Calu3 (cell line): Measurements from ENCODE around the gene CHRNA4. TPM values are rescaled to one million over a fixed set of nuclear protein-coding genes. Genes with fewer than 3 reads are reported as not detected.

Experiments
- BruUV-seq: library from RNA; stranded (reverse); fragments of 400-500 nt; replicated peaks from 2 replicates; lab custom pipeline; 2021; lab: Mats Ljungman, UMichigan
- CTCF ChIA-PET: fragments of 300-600 bp; sonication (Branson Sonifier 250); formaldehyde crosslinking; loops from one replicate; lab custom pipeline; 2022; ENCODE audit warnings: antibody characterized with exemption; lab: Charles Lee
- DNase-seq: peaks from one replicate; pipeline ENCODE4 v3.0.0; 2022
- H3K27ac Mint-ChIP-seq: one replicate; pipeline ENCODE4 v1.8.0; 2022; ENCODE audit warnings: mixed read lengths; ENCODE audit not compliant: unreplicated experiment
- H3K27me3 Mint-ChIP-seq: one replicate; pipeline ENCODE4 v1.8.0; 2022; ENCODE audit warnings: mixed read lengths; ENCODE audit not compliant: unreplicated experiment
- H3K36me3 Mint-ChIP-seq: one replicate; pipeline ENCODE4 v1.8.0; 2022; ENCODE audit warnings: mild to moderate bottlenecking, moderate library complexity, mixed read lengths; ENCODE audit not compliant: insufficient read depth, unreplicated experiment
- H3K4me1 Mint-ChIP-seq: one replicate; pipeline ENCODE4 v1.8.0; 2022; ENCODE audit warnings: mild to moderate bottlenecking, low read depth, mixed read lengths; ENCODE audit not compliant: unreplicated experiment
- H3K4me3 Mint-ChIP-seq: one replicate; pipeline ENCODE4 v1.8.0; 2022; ENCODE audit warnings: mild to moderate bottlenecking, low read depth, moderate library complexity, mixed read lengths; ENCODE audit not compliant: unreplicated experiment
- H3K9me3 Mint-ChIP-seq: one replicate; pipeline ENCODE4 v1.8.0; 2022; ENCODE audit warnings: low read depth, mixed read lengths; ENCODE audit not compliant: unreplicated experiment
- intact Hi-C: fragments of 100-400 bp; cut with micrococcal nuclease; formaldehyde crosslinking; loops from one replicate; pipeline ENCODE4 v1.10.0; 2022; ENCODE audit not compliant: unreplicated experiment
- total RNA-seq: library from RNA; stranded (reverse); gene quantifications from 2 replicates; pipeline ENCODE4 v1.2.3, GENCODE V29; 2022
- TF ChIP-seq, protein P1 (sequence below): fragments of 200-600 bp; IDR thresholded peaks from one replicate; pipeline ENCODE4 v1.8.0; 2022; ENCODE audit warnings: antibody characterized with exemption; ENCODE audit not compliant: unreplicated experiment

CHRNA4 gene
- total RNA-seq, 1 experiment from 2014 or later = not detected

DNA sequence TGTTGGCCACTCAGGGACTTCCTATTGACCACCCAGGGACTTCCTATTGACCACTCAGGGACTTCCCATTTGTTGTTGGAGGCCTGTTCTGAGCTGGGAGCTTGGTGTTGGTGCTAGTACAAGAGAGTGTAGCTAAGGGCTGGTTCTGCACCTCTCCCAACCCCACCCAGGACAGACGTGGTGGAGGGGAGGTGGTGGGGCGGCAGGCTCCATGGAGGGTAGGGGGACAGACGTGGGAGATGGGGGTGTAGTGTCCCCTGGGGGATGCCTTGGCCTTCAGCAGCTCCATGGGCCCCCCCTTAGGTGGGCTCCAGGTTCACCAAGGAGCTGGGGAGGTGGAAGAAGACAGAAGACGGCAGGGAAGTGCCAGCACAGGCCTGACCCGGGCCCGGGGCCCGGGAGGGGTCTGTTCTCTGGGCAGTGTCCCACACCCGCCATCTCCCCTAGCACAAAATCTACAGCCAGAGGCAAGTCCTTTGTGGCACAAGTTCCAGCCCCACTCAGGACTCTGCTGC, 33.9 kb downstream of the CHRNA4 start:
- H3K4me3 Mint-ChIP-seq = no peak overlapping the region
- H3K36me3 Mint-ChIP-seq = no peaks in the 10 kb centered on the region
- DNase-seq = no peak
- TF ChIP-seq, protein P1, sequence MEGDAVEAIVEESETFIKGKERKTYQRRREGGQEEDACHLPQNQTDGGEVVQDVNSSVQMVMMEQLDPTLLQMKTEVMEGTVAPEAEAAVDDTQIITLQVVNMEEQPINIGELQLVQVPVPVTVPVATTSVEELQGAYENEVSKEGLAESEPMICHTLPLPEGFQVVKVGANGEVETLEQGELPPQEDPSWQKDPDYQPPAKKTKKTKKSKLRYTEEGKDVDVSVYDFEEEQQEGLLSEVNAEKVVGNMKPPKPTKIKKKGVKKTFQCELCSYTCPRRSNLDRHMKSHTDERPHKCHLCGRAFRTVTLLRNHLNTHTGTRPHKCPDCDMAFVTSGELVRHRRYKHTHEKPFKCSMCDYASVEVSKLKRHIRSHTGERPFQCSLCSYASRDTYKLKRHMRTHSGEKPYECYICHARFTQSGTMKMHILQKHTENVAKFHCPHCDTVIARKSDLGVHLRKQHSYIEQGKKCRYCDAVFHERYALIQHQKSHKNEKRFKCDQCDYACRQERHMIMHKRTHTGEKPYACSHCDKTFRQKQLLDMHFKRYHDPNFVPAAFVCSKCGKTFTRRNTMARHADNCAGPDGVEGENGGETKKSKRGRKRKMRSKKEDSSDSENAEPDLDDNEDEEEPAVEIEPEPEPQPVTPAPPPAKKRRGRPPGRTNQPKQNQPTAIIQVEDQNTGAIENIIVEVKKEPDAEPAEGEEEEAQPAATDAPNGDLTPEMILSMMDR = no peak
- intact Hi-C loops = no loop called here
- H3K4me1 Mint-ChIP-seq = no peaks in the 10 kb centered on the region
- H3K27ac Mint-ChIP-seq = no peak overlapping the region
- CTCF ChIA-PET = no interaction called here
- H3K9me3 Mint-ChIP-seq = peaks cover 3% of the 10 kb centered on the region
- BruUV-seq = no TSS peak
- H3K27me3 Mint-ChIP-seq = peaks cover 86% of the 10 kb centered on the region

DNA sequence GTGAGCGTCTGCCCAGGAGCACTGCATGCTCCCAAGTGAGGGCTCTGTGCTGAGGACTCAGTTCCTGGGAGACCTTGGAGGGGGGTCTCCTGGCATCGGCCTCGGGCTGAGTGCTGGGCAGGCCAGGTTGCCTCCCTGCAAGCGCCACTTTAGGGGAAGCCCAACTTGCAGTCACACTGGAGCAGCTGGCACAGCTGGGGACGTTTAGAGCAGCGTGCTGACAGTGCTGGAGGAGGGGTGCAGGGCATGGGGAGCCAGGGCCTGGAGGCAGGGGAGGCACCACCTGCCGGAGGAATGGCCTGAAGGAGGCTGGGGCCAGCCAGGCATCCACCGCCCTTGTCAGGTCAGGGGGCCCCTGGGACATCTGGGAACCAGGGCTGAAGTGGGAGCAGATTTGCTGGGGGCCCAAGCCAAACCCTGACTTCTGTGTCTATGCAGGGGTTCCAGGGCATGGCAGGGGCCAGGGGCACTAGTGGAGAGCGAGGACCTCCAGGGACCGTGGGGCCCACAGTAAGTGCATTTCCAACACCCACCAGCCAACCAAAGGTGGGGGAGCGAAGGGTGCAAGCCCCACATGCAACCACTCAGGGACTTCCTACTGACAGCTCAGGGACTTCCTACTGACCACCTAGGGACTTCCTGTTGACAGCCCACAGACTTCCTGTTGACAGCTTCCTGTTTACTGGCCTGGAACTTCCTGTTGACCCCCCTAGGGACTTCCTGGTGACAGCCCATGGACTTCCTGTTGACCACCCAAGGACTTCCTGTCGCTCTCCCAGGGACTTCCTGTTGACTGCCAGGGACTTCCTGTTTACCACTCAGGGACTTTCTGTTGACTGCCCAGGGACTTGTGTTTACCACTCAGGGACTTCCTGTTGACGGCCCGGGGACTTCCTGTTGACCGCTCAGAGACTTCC, 34.6 kb downstream of the CHRNA4 start:
- no TSS peak for BruUV-seq
- Mint-ChIP-seq H3K27me3 (peaks cover 86% of the 10 kb centered on the region), H3K27ac (no peak overlapping the region), H3K4me3 (no peak overlapping the region), H3K9me3 (no peaks in the 10 kb centered on the region), H3K36me3 (no peaks in the 10 kb centered on the region), H3K4me1 (no peaks in the 10 kb centered on the region)
- CTCF ChIA-PET = no interaction called here
- intact Hi-C loops = no loop called here
- TF ChIP-seq, protein P1 = no peak
- no peak for DNase-seq

DNA sequence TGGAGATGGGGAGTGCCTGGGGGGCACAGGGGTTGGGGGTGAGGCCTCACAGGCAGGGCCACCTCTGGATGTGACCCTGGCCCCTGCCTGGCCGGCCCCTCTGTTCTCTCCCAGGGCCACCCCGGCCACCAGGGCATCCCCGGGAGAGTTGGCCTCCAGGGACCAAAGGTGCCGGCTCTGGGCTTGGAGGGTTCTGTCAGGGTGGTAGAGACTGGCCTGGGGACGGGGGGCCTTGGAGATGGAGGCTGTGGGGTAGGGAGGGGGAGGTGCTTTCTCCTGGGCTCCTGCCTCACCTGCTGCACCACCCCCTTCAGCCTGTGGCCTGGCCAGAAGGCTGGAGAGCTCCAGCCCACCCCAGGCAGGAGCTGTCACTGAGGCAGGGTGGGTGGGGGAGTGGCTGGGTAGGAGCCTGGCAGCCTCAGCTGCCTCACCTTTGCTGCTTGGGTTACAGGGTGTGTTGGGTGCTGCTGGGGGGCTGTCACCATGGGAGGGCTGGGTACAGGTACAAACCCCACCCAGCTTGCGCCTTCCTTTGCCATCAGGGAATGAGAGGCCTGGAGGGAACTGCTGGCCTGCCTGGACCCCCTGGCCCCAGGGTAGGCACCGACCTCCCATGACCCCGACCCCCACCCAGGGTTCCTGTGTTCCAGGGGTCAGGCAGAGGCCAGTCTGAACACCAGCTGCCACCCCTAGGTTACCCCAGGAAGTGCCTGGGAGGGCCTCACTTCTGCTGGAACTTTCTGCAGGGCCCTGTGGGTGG, 35.4 kb downstream of the CHRNA4 start:
- CTCF ChIA-PET = interaction anchor here (0.6 kb wide), 1 partner anchor 369 kb away, joined by 3 read pairs; no protein-coding TSS in a partner anchor

DNA sequence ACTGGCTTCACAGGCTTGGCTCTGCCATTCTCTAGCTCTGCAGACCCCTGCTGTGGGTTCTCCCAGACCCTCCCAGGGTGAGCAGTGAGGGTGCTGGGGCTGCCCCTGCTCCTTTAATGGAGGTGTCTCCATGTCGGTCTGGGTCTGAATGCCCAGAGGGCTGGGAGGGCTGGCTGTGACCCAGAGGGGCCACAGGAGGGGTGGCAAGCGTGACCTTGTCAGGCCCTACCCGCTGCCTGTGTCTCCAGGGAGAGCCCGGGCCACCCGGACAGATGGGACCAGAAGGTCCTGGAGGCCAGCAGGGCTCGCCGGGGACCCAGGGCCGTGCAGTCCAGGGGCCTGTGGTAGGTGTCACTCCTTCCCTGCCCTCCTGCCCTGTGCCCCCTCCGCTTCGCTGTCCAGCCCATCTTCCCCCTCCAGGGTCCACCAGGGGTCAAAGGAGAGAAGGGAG, 36.1 kb downstream of the CHRNA4 start:
- CTCF ChIA-PET = interaction anchor here (0.6 kb wide), 1 partner anchor 368 kb away, joined by 3 read pairs; no protein-coding TSS in a partner anchor
- Mint-ChIP-seq H3K36me3 (peaks cover 4% of the 10 kb centered on the region), H3K9me3 (no peaks in the 10 kb centered on the region), H3K27me3 (peaks cover 86% of the 10 kb centered on the region), H3K27ac (no peak overlapping the region), H3K4me1 (no peaks in the 10 kb centered on the region), H3K4me3 (no peak overlapping the region)
- BruUV-seq = no TSS peak
- TF ChIP-seq, protein P1 = no peak
- intact Hi-C loops = no loop called here
- DNase-seq = no peak

More for the DNA sequence above, 35.4 kb downstream of the CHRNA4 start:
- peaks cover 4% of the 10 kb centered on the region for H3K36me3 Mint-ChIP-seq
- H3K27ac Mint-ChIP-seq = no peak overlapping the region
- H3K4me1 Mint-ChIP-seq = no peaks in the 10 kb centered on the region
- TF ChIP-seq, protein P1 = peak; percentile 3
- peaks cover 86% of the 10 kb centered on the region for H3K27me3 Mint-ChIP-seq
- intact Hi-C loops = no loop called here
- DNase-seq = no peak
- no TSS peak for BruUV-seq
- H3K9me3 Mint-ChIP-seq = no peaks in the 10 kb centered on the region
- H3K4me3 Mint-ChIP-seq = no peak overlapping the region
